NCI-H69 (cell line): Measurements from ENCODE around the gene CD247.

Experiments used
- DNase-seq: peaks from one replicate; lab custom pipeline; 2025; lab: John Stamatoyannopoulos, UW

CD247 gene

DNA sequence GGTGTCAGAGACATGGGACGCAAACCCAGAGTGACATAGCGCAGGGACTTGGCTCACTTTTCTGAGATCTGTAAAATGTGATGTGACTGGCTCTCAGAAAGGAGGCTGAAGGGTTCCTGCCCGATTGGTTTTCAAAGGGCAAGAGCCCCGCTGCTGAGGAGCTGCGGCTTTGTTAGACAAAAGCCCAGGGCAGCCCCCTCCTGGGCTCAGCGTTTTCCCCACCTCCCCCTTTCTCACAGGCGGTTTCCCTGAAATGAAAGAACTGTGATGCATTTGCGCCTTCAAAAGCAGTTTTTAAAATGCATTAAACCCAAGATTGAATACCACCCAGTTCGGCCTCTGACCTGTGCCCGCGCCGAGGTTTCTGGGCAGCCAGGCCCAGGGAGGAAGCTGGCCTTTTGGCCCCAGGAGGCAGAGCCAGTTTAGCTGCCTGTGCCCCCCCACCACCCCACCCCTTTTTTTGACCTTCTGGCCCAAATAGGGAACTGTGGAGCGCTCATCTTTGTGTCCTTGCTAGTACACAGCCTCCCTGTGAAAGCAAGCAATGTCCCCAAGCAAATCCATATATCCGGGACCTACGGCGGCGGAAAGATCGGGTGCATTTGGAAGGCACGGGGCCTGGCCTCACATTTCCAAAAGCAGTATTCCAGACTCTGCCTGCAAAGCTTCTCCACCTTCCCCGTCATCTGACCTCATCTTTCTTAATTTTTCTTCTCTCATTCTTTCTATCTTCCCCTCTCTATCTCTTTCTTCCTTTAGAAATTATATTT is 28.6 kb downstream of the CD247 start:
- no peak for DNase-seq

GRCh38 chr1:167488786-167489185 is 29.5 kb downstream of the CD247 start:
- DNase-seq = no peak

- no peak for DNase-seq
These were observed 30.7 kb downstream of the CD247 start for GRCh38 chr1:167487614-167488013.

GRCh38 chr1:167486090-167486824 is 32.1 kb downstream of the CD247 start:
- DNase-seq = no peak

DNA sequence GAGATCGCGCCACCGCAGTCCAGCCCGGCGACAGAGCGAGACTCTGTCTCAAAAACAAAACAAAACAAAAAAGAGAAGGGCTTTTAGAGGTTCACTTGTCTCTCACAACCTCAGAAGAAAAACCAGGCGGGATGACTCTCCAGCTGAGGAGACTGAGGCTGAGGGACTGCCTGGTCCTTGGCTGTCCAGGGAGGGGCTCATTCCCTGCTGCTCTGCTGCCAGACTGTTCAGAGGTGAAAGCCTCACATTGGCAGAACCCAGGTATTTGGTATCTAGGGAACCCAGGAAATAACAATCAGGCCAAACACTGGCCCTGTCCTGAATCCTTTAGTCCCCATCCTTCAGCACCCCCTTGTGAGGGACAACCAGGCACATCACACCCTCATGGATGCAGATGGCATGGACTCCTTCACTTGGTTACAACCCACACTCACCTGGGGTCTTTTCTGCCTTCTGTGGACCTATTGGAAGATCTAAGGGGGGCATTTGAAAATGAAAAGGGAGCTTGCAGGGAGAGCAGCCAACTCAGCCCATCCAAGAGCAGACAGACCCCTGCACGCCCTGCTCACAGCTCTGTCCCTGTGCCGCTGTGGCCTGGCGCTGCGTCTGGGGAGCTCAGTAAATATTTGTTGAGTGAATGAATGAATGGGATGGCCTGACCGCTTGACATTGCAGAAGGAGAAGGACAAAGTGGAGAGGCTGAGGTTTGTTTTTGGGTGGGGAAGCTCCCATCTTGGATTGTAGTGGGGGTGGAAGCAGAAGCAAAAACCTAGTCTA is 33.4 kb downstream of the CD247 start:
- DNase-seq = no peak

DNA sequence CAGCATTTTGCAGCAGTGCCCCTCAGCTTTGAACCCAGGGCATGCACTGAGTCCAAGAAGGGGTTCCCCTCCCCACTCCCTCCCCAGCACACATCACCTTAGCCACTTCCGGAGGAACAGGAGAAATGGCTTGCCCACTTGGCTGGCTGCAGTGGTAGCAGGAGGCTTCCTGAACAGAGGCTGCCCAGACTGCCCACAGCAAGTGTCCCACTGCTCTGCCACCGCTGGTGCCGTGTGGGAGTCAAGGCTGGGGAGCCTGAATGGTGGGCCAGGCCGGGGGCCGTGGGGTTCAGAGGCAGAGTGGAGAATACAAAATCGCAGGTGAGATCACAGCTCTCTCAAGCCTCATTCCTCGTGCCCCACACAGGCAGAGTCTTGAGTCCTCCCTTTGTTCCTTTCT is 34.5 kb downstream of the CD247 start:
- DNase-seq = no peak

- no peak for DNase-seq
These were observed 36.1 kb downstream of the CD247 start for GRCh38 chr1:167482184-167482583.

GRCh38 chr1:167479331-167479979 is 38.9 kb downstream of the CD247 start:
- no peak for DNase-seq

GRCh38 chr1:167477986-167478385 is 40.3 kb downstream of the CD247 start:
- DNase-seq = no peak

DNA sequence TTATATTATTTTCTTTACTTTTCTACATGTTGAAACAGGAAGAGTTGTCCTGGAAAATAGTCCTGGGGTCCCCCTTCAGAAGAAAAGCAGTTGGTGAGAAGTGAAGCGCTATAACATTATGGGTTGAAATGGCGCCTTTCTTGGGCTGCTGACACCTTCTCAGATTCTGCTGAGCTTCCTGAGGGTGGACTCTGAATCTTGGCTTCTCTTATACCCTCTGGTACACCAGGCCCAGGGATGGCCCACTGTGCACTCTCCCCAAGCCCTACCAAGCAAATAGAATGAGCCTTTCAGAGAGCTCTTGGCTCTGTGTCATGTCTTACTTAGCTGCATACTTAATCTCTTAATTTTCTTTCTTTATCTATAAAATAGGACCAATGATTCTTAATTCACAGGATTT is 42.3 kb downstream of the CD247 start:
- DNase-seq = no peak

DNA sequence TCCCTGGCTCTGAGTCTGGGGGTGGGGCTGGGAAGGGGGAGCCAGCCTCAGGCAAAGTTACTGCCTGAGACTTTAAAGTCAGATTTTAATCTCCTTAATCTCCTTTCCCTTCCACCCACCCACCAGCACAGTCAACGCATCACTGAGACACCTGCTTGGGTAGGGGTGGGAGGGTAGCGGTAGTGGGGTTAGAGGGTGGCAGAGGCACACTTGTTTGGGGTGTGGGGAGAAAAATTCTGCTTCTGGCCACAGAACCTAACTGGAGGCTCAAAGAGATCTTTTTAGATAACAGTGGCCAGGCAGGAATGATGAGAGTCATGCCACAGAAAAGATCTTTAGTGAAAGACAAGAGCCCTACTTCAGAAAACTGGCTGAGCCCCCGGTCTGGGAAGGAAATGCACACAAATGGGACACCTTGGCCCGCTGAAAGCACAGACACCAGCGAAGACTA is 44.1 kb downstream of the CD247 start:
- no peak for DNase-seq

DNA sequence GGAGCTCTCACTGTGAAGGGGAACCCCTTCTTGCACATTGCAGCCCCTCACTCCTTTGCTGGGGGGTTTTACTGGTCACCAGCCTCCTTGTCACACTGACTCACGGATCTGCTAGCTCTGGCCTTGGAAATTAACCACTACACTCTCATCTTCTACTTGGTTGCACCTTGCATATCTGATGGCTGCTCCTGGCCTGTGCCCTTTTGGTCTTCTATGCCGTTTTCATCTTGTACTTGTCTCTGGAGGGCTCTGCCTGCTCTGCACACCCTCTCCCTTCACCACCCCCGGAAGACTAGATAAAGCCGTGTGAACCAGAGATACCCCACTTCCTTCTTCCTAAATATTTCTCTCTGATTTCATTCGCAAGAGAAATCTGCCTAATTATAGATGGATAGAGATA is 44.6 kb downstream of the CD247 start:
- no peak for DNase-seq

DNA sequence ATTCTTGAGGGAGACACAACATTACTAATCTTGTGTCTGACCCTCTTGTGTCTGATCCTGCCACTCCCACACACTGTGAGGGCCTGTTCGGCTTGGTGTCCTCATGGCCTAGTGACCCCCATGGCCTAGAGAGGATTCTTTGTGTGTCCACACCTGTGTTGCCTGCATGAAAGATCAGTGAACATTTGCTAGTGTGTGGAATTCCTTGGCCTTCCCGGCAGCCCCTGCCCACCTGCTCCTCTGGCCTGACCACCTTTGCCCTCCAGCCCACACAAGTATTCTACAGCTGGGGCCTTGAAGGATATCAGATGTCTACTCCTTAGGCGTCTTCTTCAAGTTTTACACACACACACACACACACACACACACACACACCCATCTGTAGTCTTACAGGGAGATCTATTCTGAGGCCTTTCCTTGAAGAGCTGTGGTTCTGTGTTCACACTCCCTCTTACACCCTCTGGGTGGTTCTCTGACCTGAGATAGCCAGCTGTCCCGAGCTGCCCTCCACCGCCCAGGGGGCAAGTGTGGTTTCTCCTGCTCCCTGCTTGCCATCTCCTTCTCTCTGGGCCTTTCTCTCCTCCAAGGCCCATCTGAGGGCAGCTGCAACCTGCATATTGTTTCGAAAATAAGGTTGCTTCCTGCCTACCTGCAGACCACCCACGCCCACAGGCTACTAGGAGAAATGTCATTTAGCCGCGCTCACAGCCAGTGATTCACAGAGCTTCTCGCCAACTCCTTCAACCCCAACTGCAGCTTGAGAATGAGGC is 45.4 kb downstream of the CD247 start:
- DNase-seq = no peak

DNA sequence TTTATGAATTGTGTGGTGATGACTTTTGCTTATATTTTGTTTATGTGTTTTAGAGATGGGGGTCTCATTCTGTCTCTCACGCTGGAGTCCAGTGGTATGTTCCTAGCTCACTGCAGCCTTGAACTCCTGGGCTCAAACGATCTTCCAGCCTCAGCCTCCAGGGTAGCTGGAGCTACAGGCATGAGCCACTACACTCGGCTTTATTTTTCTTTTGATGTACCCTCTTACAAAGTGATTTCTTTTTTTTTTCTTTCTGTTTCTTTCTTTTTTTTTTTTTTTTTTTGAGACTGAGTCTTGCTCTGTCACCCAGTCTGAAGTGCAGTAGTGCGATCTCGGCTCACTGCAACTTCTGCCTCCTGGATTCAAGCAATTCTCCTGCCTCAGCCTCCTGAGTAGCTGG is 46.8 kb downstream of the CD247 start:
- DNase-seq = no peak

DNA sequence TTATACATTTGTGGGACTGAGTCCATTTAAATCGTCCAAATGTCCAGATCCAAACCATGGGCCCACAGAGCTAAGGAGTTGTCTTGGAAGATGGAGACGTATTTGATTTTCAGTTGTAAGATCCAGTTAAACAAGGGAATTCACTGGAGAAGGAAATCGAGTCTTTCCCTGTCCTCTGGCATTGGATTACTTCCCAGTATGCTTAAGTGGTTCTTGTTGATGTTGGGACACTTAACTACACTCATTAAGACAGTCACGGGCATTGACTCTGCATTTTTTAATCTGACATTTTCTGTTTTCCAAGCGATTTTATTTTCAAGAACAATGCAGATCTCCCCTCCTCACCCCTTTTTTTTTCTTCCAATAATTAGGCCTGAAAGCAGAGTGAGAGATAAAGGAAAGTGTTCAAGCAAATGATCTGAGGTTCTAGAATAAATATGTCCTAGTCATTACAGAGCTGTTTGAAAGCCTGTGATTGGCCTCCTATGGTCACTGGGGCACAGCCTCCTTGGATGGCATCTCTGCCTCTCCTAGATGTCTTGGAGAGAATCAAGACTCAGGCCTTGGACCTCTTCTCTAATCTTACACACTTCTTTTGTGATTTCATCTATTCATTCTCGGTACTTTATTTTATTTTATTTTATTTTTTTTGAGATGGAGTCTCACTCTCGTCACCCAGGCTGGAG is 48.9 kb downstream of the CD247 start:
- DNase-seq = no peak

DNA sequence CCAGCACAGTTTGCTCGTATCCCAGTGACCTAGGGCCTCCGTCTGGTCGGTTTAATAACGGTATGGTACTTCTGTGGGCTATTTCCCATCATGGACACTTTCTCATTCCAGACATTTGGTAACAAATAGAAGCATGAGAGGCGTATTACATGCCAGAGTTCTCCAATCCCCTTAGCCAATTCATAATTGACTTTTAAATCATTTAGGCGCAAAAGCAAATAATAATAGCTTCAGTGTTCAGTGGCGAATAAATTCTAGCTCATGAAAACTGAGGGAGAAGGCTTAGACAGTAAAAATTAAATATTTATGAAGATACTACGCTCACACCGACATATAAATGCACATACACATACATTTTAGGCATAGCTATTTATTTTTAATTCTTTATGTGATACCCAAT is 50.6 kb downstream of the CD247 start:
- DNase-seq = no peak

DNA sequence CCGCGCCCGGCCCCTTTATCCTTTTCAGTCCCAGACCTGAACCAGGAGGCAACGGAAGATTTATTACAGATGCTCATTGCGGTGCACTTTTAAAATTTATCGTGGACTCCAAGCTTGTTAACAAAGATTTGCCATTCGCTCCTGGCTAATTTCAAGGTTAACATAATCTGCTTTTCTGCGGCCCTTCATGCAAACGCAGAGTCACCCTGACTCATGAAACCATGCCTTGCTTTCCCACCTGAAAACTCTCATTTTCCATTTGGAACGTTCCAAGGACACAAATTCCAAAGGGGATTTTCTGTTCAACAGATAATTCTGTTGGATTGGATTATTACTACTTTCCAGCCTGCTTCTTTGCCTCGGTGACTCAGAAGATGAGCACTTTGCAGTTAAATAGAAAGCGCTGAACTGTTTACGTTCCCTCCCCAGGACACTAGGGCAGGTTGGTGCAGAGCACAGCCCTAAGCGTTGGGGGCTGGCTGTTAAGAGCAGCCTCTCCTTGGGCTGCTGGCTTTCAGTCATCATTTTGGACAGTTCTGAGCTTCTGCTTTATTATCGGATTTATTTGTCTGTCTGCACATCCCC is 51.1 kb downstream of the CD247 start:
- DNase-seq = no peak

DNA sequence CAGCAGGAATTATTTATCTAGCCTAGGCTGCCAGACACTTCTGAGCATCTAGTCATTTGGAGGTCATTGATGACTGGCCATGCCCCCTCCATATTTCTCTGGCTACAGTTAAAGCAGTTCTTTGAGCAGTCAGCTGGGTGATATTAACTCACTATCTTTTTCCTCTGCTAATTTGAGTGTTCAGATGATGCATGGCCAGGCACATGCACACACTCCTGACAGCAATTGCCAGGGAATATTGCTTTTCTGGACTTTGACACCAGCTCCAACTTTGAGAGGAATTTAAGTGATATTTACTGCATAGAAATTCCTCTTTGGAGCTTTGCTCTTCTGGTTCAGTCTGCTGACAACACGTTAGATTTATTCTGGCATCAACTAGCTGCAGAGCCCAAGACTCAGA is 52.6 kb downstream of the CD247 start:
- DNase-seq = no peak

DNA sequence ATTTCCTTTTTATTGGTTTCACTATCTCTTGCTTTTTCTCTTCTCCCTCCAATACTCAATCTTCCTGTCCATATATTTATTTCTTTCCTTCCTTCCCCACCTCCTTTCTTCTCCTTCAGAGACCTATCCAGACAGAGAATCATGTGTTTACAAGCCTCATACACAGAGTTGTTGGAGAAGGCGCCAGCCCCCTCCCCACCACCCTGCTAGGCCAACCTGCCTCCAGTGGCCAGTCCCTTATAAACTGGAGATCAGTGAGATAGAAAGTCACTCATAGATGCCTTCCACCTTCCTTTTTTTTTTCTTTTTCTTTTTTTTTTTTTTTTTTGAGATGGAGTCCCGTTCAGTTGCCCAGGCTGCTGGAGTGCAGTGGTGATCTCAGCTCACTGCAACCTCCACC is 53.3 kb downstream of the CD247 start:
- no peak for DNase-seq

- peak; percentile 23 for DNase-seq
These were observed 54.3 kb downstream of the CD247 start for GRCh38 chr1:167463875-167464575.
